ENCODE results near the gene MAML2. TPM values are rescaled to one million over a fixed set of nuclear protein-coding genes. Genes with fewer than 3 reads are reported as not detected.
A peak's percentile ranks its signal among the peaks of the same experiment; 100 is the strongest.

MAML2 gene
- total and polyA plus RNA-seq, 2 experiments from 2014 or later: 2.0 to 7.1 TPM

DNA sequence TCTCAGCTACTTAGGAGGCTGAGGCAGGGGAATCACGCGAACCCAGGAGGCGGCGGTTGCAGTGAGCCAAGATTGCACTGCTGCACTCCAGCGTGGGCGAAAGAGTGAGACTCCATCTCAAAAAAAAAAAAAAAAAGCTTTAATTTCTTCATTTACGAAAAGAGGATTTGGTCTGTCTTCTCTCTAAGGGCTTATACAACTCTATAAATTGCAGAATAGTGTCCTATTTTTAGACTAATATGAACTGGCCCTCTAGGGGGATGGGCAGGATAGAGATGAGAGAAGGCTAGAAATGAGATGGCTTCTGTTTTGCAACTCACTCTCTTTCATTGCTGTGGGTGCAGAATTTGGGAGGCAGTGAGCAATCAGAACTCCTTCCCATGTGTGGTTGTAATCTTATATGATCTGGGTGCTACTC is 11.3 kb downstream of the MAML2 start:
- H3K79me2 ChIP-seq (replicated peaks; ENCODE audit: insufficient read depth): peaks cover 60% of the 10 kb centered on the region
- H3K4me2 ChIP-seq: peak overlapping the region; percentile 0
- H3K36me3 ChIP-seq (ENCODE audit: insufficient read depth): no peaks in the 10 kb centered on the region
- peaks cover 79% of the 10 kb centered on the region for H3K4me1 ChIP-seq (ENCODE audit: insufficient read depth)
- H2AFZ ChIP-seq: no peak overlapping the region
- peak overlapping the region; percentile 2; the same call in 1 of the 3 replicates for H3K4me3 Mint-ChIP-seq
- peaks cover 4% of the 10 kb centered on the region; the same call in 1 of the 2 replicates for H3K9me2 ChIP-seq (ENCODE audit: insufficient read depth)
- H3F3A ChIP-seq (replicated peaks; ENCODE audit: low read depth): 0 out of 2 replicates have a peak, but pooled peaks cover 5% of the 10 kb centered on the region
- no peak for TF ChIP-seq EZH2 (IDR thresholded peaks at IDR 0.05; ENCODE audit: low read depth, unreplicated experiment)
- TF ChIP-seq, protein P1, sequence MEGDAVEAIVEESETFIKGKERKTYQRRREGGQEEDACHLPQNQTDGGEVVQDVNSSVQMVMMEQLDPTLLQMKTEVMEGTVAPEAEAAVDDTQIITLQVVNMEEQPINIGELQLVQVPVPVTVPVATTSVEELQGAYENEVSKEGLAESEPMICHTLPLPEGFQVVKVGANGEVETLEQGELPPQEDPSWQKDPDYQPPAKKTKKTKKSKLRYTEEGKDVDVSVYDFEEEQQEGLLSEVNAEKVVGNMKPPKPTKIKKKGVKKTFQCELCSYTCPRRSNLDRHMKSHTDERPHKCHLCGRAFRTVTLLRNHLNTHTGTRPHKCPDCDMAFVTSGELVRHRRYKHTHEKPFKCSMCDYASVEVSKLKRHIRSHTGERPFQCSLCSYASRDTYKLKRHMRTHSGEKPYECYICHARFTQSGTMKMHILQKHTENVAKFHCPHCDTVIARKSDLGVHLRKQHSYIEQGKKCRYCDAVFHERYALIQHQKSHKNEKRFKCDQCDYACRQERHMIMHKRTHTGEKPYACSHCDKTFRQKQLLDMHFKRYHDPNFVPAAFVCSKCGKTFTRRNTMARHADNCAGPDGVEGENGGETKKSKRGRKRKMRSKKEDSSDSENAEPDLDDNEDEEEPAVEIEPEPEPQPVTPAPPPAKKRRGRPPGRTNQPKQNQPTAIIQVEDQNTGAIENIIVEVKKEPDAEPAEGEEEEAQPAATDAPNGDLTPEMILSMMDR (conservative IDR thresholded peaks at IDR 0.05; ENCODE audit: low read depth in 2 of 2): no peak
- TF ChIP-seq ZNF114 (CRISPR knock-in tag; IDR thresholded peaks at IDR 0.05): no peak
- TF ChIP-seq, protein P2, sequence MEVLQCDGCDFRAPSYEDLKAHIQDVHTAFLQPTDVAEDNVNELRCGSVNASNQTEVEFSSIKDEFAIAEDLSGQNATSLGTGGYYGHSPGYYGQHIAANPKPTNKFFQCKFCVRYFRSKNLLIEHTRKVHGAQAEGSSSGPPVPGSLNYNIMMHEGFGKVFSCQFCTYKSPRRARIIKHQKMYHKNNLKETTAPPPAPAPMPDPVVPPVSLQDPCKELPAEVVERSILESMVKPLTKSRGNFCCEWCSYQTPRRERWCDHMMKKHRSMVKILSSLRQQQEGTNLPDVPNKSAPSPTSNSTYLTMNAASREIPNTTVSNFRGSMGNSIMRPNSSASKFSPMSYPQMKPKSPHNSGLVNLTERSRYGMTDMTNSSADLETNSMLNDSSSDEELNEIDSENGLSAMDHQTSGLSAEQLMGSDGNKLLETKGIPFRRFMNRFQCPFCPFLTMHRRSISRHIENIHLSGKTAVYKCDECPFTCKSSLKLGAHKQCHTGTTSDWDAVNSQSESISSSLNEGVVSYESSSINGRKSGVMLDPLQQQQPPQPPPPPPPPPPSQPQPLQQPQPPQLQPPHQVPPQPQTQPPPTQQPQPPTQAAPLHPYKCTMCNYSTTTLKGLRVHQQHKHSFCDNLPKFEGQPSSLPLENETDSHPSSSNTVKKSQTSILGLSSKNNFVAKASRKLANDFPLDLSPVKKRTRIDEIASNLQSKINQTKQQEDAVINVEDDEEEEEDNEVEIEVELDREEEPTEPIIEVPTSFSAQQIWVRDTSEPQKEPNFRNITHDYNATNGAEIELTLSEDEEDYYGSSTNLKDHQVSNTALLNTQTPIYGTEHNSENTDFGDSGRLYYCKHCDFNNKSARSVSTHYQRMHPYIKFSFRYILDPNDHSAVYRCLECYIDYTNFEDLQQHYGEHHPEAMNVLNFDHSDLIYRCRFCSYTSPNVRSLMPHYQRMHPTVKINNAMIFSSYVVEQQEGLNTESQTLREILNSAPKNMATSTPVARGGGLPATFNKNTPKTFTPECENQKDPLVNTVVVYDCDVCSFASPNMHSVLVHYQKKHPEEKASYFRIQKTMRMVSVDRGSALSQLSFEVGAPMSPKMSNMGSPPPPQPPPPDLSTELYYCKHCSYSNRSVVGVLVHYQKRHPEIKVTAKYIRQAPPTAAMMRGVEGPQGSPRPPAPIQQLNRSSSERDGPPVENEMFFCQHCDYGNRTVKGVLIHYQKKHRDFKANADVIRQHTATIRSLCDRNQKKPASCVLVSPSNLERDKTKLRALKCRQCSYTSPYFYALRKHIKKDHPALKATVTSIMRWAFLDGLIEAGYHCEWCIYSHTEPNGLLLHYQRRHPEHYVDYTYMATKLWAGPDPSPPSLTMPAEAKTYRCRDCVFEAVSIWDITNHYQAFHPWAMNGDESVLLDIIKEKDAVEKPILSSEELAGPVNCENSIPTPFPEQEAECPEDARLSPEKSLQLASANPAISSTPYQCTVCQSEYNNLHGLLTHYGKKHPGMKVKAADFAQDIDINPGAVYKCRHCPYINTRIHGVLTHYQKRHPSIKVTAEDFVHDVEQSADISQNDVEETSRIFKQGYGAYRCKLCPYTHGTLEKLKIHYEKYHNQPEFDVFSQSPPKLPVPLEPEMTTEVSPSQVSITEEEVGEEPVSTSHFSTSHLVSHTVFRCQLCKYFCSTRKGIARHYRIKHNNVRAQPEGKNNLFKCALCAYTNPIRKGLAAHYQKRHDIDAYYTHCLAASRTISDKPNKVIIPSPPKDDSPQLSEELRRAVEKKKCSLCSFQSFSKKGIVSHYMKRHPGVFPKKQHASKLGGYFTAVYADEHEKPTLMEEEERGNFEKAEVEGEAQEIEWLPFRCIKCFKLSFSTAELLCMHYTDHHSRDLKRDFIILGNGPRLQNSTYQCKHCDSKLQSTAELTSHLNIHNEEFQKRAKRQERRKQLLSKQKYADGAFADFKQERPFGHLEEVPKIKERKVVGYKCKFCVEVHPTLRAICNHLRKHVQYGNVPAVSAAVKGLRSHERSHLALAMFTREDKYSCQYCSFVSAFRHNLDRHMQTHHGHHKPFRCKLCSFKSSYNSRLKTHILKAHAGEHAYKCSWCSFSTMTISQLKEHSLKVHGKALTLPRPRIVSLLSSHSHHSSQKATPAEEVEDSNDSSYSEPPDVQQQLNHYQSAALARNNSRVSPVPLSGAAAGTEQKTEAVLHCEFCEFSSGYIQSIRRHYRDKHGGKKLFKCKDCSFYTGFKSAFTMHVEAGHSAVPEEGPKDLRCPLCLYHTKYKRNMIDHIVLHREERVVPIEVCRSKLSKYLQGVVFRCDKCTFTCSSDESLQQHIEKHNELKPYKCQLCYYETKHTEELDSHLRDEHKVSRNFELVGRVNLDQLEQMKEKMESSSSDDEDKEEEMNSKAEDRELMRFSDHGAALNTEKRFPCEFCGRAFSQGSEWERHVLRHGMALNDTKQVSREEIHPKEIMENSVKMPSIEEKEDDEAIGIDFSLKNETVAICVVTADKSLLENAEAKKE (CRISPR knock-in tag; IDR thresholded peaks at IDR 0.05): no peak
- TF ChIP-seq, protein P3, sequence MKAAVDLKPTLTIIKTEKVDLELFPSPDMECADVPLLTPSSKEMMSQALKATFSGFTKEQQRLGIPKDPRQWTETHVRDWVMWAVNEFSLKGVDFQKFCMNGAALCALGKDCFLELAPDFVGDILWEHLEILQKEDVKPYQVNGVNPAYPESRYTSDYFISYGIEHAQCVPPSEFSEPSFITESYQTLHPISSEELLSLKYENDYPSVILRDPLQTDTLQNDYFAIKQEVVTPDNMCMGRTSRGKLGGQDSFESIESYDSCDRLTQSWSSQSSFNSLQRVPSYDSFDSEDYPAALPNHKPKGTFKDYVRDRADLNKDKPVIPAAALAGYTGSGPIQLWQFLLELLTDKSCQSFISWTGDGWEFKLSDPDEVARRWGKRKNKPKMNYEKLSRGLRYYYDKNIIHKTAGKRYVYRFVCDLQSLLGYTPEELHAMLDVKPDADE (IDR thresholded peaks at IDR 0.05): no peak
- TF ChIP-seq POLR2AphosphoS5 (IDR thresholded peaks at IDR 0.05; ENCODE audit: low read depth): no peak
- H3K27me3 Mint-ChIP-seq (ENCODE audit: insufficient read depth, low read depth, poor library complexity): no peaks in the 10 kb centered on the region
- H4K20me1 ChIP-seq (replicated peaks; ENCODE audit: insufficient read depth): no peaks in the 10 kb centered on the region
- H3K27me3 ChIP-seq (ENCODE audit: insufficient read depth): no peaks in the 10 kb centered on the region
- peak overlapping the region; percentile 79; the same call in 1 of the 2 replicates for H3K27ac Mint-ChIP-seq
- H3K27ac ChIP-seq (ENCODE audit: low read depth): peak overlapping the region; percentile 26; the same call in 1 of the 2 replicates
- no peak for DNase-seq (ENCODE audit: low spot score)
- no peak overlapping the region for H3K4me3 ChIP-seq
- H3K4me1 Mint-ChIP-seq: peaks cover 68% of the 10 kb centered on the region
- no peak for ATAC-seq
- no peaks in the 10 kb centered on the region for H3K9me3 Mint-ChIP-seq
- H3K36me3 Mint-ChIP-seq (ENCODE audit: low read depth): no peaks in the 10 kb centered on the region

All from GM23338 (cell line).